ENCODE data around the gene TNRC6C.

DNA sequence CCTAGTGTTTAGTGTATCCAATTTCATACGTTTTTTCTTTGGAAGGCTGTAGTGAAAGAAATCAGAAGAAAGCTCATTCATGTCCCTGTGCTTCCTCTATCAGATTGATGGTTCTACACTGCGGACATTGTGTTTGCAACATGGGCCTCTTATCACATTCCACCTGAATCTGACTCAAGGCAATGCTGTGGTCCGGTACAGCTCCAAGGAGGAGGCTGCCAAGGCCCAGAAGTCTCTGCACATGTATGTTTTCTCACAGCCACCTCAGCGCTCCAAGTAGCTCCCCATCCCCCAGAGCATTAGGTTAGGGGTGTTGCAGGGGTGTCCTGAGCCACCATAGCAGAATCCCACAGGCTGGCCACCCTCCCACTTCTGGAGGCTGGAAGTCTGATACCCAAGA, 144.8 kb downstream of the TNRC6C start:
- TF ChIP-seq, protein P1, sequence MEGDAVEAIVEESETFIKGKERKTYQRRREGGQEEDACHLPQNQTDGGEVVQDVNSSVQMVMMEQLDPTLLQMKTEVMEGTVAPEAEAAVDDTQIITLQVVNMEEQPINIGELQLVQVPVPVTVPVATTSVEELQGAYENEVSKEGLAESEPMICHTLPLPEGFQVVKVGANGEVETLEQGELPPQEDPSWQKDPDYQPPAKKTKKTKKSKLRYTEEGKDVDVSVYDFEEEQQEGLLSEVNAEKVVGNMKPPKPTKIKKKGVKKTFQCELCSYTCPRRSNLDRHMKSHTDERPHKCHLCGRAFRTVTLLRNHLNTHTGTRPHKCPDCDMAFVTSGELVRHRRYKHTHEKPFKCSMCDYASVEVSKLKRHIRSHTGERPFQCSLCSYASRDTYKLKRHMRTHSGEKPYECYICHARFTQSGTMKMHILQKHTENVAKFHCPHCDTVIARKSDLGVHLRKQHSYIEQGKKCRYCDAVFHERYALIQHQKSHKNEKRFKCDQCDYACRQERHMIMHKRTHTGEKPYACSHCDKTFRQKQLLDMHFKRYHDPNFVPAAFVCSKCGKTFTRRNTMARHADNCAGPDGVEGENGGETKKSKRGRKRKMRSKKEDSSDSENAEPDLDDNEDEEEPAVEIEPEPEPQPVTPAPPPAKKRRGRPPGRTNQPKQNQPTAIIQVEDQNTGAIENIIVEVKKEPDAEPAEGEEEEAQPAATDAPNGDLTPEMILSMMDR (IDR thresholded peaks at IDR 0.05 in 8 of 11, conservative IDR thresholded peaks at IDR 0.05 in 3 of 11), result no peak
- TF ChIP-seq POLR2AphosphoS5 (IDR thresholded peaks at IDR 0.05), result no peak

Measured in spleen (tissue), 7 donors.